ENCODE measurements around the gene ADAMTS18. TPM values are rescaled to one million over a fixed set of nuclear protein-coding genes. Genes with fewer than 3 reads are reported as not detected.

ADAMTS18 gene
- 7.4 TPM for total RNA-seq

GRCh38 chr16:77434530-77435271 lies at the start of gene ADAMTS18:
TSS of gene ADAMTS18 (minus strand) at chr16:77435034. CDS start at chr16:77434695, 339 bp downstream.

Other genes with a start within 250 kb of the ADAMTS18 start
- gene MON1B, start 243.8 kb downstream of the ADAMTS18 start, total RNA-seq = 12.5 TPM
- gene SYCE1L, start 235.6 kb downstream of the ADAMTS18 start, total RNA-seq = 2.1 TPM